Neuronal stem cell (in vitro differentiated cells): ENCODE results near the gene LSM14A.
"Not testable (repeated sequence)": the region's sequence is repeated elsewhere in the genome, so short reads cannot be mapped to it uniquely, and the experiment has no call there.

ENCODE experiments used
- DNase-seq: peaks from one replicate; pipeline ENCODE4 v3.0.0-alpha.2; 2013; ENCODE audit warnings: low spot score
- H2AFZ ChIP-seq: one replicate; pipeline ENCODE4 v1.6.1; 2013; ENCODE audit warnings: mild to moderate bottlenecking, low read length, inconsistent platforms
- H2AK5ac ChIP-seq: 2 replicates; pipeline ENCODE4 v1.6.1; 2013; ENCODE audit warnings: low read depth, mild to moderate bottlenecking, inconsistent platforms, low read length, moderate library complexity, mixed read lengths
- H2BK120ac ChIP-seq: 2 replicates; pipeline ENCODE4 v1.6.1; 2013; ENCODE audit warnings: low read depth, mild to moderate bottlenecking, inconsistent platforms, low read length, moderate library complexity, mixed read lengths
- H2BK12ac ChIP-seq: one replicate; pipeline ENCODE4 v1.6.1; 2013; ENCODE audit warnings: low read length, inconsistent platforms
- H2BK15ac ChIP-seq: 2 replicates; pipeline ENCODE4 v1.6.1; 2013; ENCODE audit warnings: mild to moderate bottlenecking, low read length, inconsistent platforms, mixed read lengths
- H2BK5ac ChIP-seq: one replicate; pipeline ENCODE4 v1.6.1; 2013; ENCODE audit warnings: inconsistent platforms, mild to moderate bottlenecking, low read length, moderate library complexity
- H3K14ac ChIP-seq: one replicate; pipeline ENCODE4 v1.6.1; 2013; ENCODE audit warnings: low read length, inconsistent platforms
- H3K18ac ChIP-seq: 2 replicates; pipeline ENCODE4 v1.6.1; 2013; ENCODE audit warnings: low read length, inconsistent platforms
- H3K23ac ChIP-seq: 2 replicates; pipeline ENCODE4 v1.6.1; 2013; ENCODE audit warnings: low read depth, mild to moderate bottlenecking, mixed read lengths, low read length, inconsistent platforms; ENCODE audit not compliant: poor library complexity
- H3K27ac ChIP-seq: replicated peaks from 3 replicates; pipeline ENCODE4 v1.5.1; 2013; ENCODE audit warnings: low read length, inconsistent platforms
- H3K27me3 ChIP-seq, 3 experiments: 2 replicates each; pipeline ENCODE4 v1.6.1; 2013; ENCODE audit warnings: low read length in 3 of 3, mild to moderate bottlenecking in 2 of 3, inconsistent platforms in 1 of 3, low read depth in 1 of 3, mixed read lengths in 1 of 3, moderate library complexity in 1 of 3; ENCODE audit not compliant: control insufficient read depth in 3 of 3, insufficient read depth in 3 of 3
- H3K36me3 ChIP-seq, 2 donors: replicated peaks in 1 of 2; 2 replicates each; pipeline ENCODE4 v1.6.1; 2013; ENCODE audit warnings: low read length in 2 of 2; ENCODE audit not compliant: control insufficient read depth in 2 of 2, insufficient read depth in 2 of 2
- H3K4ac ChIP-seq: 2 replicates; pipeline ENCODE4 v1.6.1; 2013; ENCODE audit warnings: inconsistent platforms, mild to moderate bottlenecking, low read length, moderate library complexity
- H3K4me1 ChIP-seq, 2 donors: 1 replicate in 1 of 2; 2 replicates in 1 of 2; pipeline ENCODE4 v1.6.1; 2013; ENCODE audit warnings: low read length in 2 of 2, low read depth in 1 of 2; ENCODE audit not compliant: control insufficient read depth in 2 of 2, insufficient read depth in 1 of 2
- H3K4me2 ChIP-seq: one replicate; pipeline ENCODE4 v1.6.1; 2013; ENCODE audit warnings: mild to moderate bottlenecking, low read length, inconsistent platforms; ENCODE audit not compliant: insufficient read depth, poor library complexity, severe bottlenecking
- H3K4me3 ChIP-seq, 2 donors: 2 replicates each; pipeline ENCODE4 v1.5.1; 2013; ENCODE audit warnings: low read length in 2 of 2, mild to moderate bottlenecking in 2 of 2, inconsistent platforms in 1 of 2, moderate library complexity in 1 of 2
- H3K79me1 ChIP-seq: one replicate; pipeline ENCODE4 v1.6.1; 2013; ENCODE audit warnings: low read depth, mild to moderate bottlenecking, inconsistent platforms, low read length, moderate library complexity
- H3K9ac ChIP-seq: one replicate; pipeline ENCODE4 v1.6.1; 2013; ENCODE audit warnings: mild to moderate bottlenecking, low read depth, low read length, inconsistent platforms; ENCODE audit not compliant: poor library complexity
- H3K9me3 ChIP-seq, 2 donors: replicated peaks in 1 of 2; 2 replicates each; pipeline versions ENCODE3 to v1.6.1; 2013; ENCODE audit warnings: low read length in 2 of 2, mild to moderate bottlenecking in 2 of 2, inconsistent platforms in 1 of 2, low read depth in 1 of 2, mixed read lengths in 1 of 2, moderate library complexity in 1 of 2; ENCODE audit not compliant: control insufficient read depth in 2 of 2, insufficient read depth in 1 of 2
- H4K8ac ChIP-seq: one replicate; pipeline ENCODE4 v1.6.1; 2013; ENCODE audit warnings: low read depth, mild to moderate bottlenecking, inconsistent platforms, low read length, moderate library complexity
- H4K91ac ChIP-seq: one replicate; pipeline ENCODE4 v1.6.1; 2013; ENCODE audit warnings: low read length, low read depth, mild to moderate bottlenecking, inconsistent platforms; ENCODE audit not compliant: poor library complexity
- WGBS, 2 donors: extraction: QIAGEN DNeasy Blood & Tissue Kit; methylation state at CpG; one replicate each; pipeline ENCODE4 v1.1.7; 2013; ENCODE audit warnings: missing lambda C conversion rate in 2 of 2, mixed read lengths in 1 of 2; ENCODE audit not compliant: insufficient read length in 2 of 2, insufficient replicate concordance in 1 of 2; ENCODE audit errors: extremely low coverage in 2 of 2; 5-methylcytosine and 5-hydroxymethylcytosine counted together

Gene LSM14A

DNA sequence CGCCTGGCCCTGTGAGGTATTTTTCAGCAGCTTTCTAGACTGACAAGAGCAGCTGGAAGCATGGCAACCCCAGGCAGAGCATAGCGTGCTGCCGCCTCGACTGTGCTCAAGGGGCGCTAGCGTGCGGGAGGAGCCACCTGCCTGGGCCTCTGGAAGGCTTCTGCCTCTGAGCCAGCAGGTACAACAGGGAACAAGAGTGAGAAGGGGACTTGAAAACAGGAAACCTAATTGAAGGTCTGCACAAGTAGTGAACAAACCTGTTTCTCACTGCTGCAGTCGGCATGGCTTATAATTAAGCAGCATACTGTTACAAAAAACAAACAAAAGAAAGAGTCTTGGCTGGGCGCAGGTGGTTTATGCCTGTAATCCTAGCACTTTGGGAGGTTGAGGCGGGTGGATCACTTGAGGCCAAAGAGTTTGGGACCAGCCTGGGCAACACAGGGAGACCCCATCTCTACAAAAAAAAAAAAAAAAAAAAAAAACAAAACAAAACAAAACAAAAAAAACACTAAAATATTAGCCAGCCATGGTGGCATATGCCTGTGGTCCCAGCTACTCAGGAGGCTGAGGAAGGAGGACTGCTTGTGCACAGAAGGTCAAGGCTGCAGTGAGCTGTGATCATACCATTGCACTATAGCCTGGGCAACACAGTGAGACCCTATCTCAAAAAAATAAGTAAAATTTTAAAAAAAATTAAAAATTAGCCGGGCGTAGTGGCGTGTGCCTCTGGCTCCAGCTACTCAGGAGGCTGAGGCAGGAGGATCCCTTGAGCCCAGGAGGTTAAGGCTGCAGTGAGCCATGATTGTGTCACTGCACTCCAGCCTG lies 69.4 kb downstream of the LSM14A start:
- WGBS, 2 donors, result no CpG with 5 or more reads among the region's 13 CpGs

DNA sequence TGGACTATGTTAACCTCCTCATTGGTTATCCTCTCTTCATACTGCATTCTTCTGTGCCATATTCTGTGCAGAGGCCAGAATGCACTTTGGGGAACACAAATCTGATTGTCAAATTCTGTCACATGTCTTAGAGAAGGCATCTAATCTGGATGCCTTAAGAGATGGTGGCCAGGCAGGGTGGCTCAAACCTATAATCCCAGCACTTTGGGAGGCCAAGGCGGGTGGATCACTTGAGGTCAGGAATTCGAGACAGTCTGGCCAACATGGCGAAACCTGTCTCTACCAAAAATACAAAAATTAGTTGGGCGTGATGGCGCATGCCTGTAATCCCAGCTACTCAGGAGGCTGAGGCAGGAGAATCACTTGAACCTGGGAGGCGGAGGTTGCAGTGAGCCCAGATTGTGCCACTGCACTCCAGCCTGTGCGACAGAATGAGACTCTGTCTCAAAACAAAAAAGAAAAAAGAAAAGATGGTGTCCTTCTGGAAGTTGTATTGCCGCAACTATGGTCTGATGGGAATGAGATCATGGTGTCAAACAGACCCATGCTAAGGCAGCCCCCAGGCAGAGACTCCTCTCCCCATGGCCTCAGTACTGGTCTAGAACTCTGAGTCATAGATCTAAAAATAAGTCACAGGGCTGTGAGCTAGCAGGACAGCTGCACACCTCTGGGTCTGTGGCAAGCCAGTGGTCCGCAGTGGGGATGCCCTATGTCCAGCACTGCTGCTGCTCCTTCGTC lies 71.0 kb downstream of the LSM14A start:
- H3K27me3 ChIP-seq, H3K4me2 ChIP-seq, H3K36me3 ChIP-seq, H4K8ac ChIP-seq, H2AFZ ChIP-seq, H3K9ac ChIP-seq, H3K79me1 ChIP-seq, H2BK120ac ChIP-seq, H3K23ac ChIP-seq, H4K91ac ChIP-seq, H3K4me3 ChIP-seq, H3K18ac ChIP-seq, H3K9me3 ChIP-seq, H2BK12ac ChIP-seq, DNase-seq, H2BK15ac ChIP-seq, H3K4me1 ChIP-seq, H2BK5ac ChIP-seq, H3K27ac ChIP-seq, H3K4ac ChIP-seq, H2AK5ac ChIP-seq, H3K14ac ChIP-seq: not testable (repeated sequence)
- whole genome bisulfite sequencing, 2 donors, result no CpG with 5 or more reads among the region's 10 CpGs

More for the DNA sequence above, 69.4 kb downstream of the LSM14A start:
- no peak overlapping the region for H3K18ac ChIP-seq
- H3K9ac ChIP-seq, result no peak overlapping the region
- no peak overlapping the region for H2AK5ac ChIP-seq
- H2BK12ac ChIP-seq, result no peak overlapping the region
- no peak overlapping the region for H2AFZ ChIP-seq
- no peak overlapping the region for H3K27ac ChIP-seq
- H3K4me1 ChIP-seq, result peaks cover 0 to 3% of the 10 kb centered on the region in 2 donors
- no peak overlapping the region for H2BK15ac ChIP-seq
- peaks cover 2 to 6% of the 10 kb centered on the region in 2 donors for H3K36me3 ChIP-seq
- no peak overlapping the region for H3K4me2 ChIP-seq
- no peaks in the 10 kb centered on the region for H3K79me1 ChIP-seq
- no peak overlapping the region for H4K8ac ChIP-seq
- DNase-seq, result no peak
- H3K4ac ChIP-seq, result no peak overlapping the region
- H3K27me3 ChIP-seq, result no peaks in the 10 kb centered on the region
- no peak overlapping the region for H2BK5ac ChIP-seq
- H3K23ac ChIP-seq, result no peak overlapping the region
- no peak overlapping the region for H3K14ac ChIP-seq
- no peak overlapping the region for H3K4me3 ChIP-seq
- no peaks in the 10 kb centered on the region for H3K9me3 ChIP-seq
- H2BK120ac ChIP-seq, result no peak overlapping the region
- no peak overlapping the region for H4K91ac ChIP-seq

DNA sequence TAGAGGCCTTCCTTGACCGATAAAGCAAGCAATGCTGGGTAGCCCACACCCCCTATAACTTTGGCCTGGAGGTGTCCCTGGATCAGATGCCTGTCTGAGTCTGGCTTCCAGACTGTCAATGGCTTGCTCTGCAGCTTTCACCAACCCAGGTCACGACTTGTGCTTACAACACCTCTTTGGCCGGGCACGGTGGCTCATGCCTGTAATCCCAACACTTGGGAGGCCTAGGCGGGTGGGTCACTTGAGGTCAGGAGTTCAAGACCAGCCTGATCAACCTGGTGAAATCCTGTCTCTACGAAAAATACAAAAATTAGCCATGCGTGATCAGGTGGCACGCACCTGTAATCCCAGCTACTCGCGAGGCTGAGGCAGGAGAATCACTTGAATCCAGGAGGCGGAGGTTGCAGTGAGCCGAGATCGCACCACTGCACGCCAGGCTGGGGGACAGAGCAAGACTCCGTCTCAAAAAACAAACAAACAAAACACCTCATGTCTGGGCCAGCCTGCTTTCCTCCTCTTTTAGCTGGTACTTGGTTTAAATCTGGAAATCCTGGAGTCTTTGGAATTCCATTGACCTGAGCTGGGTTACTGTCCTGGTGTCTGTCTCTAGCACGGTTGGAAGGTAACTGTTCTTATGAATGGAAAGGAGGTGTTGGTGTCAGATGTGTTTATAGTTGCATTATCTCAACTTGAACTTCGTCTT lies 71.7 kb downstream of the LSM14A start:
- peaks cover 0 to 2% of the 10 kb centered on the region in 2 donors for H3K36me3 ChIP-seq
- no peak for DNase-seq
- H3K27ac ChIP-seq, result no peak overlapping the region
- H2BK120ac ChIP-seq, result no peak overlapping the region
- no CpG with 5 or more reads among the region's 17 CpGs for WGBS, 2 donors
- H2AFZ ChIP-seq, result no peak overlapping the region
- H3K9ac ChIP-seq, result no peak overlapping the region
- no peak overlapping the region for H2BK12ac ChIP-seq
- H3K4ac ChIP-seq, result no peak overlapping the region
- H3K4me2 ChIP-seq, result no peak overlapping the region
- H2BK15ac ChIP-seq, result no peak overlapping the region
- no peaks in the 10 kb centered on the region for H3K79me1 ChIP-seq
- H3K27me3 ChIP-seq, result no peaks in the 10 kb centered on the region
- H3K4me3 ChIP-seq, result no peak overlapping the region
- H4K8ac ChIP-seq, result no peak overlapping the region
- no peak overlapping the region for H3K18ac ChIP-seq
- peaks cover 0 to 3% of the 10 kb centered on the region in 2 donors for H3K4me1 ChIP-seq
- no peak overlapping the region for H2BK5ac ChIP-seq
- no peaks in the 10 kb centered on the region for H3K9me3 ChIP-seq
- no peak overlapping the region for H4K91ac ChIP-seq
- no peak overlapping the region for H3K23ac ChIP-seq
- no peak overlapping the region for H2AK5ac ChIP-seq
- no peak overlapping the region for H3K14ac ChIP-seq
